HG02852 (cell line): ENCODE data around the gene APLP1.
"Not testable (repeated sequence)": the region's sequence is repeated elsewhere in the genome, so short reads cannot be mapped to it uniquely, and the experiment has no call there.

Source experiments
- ATAC-seq: cut with Tn5 transposase; IDR thresholded peaks from one replicate; pipeline ENCODE4 v1.9.1; 2021; ENCODE audit warnings: mild to moderate bottlenecking, moderate library complexity; ENCODE audit not compliant: unreplicated experiment

Gene APLP1

DNA sequence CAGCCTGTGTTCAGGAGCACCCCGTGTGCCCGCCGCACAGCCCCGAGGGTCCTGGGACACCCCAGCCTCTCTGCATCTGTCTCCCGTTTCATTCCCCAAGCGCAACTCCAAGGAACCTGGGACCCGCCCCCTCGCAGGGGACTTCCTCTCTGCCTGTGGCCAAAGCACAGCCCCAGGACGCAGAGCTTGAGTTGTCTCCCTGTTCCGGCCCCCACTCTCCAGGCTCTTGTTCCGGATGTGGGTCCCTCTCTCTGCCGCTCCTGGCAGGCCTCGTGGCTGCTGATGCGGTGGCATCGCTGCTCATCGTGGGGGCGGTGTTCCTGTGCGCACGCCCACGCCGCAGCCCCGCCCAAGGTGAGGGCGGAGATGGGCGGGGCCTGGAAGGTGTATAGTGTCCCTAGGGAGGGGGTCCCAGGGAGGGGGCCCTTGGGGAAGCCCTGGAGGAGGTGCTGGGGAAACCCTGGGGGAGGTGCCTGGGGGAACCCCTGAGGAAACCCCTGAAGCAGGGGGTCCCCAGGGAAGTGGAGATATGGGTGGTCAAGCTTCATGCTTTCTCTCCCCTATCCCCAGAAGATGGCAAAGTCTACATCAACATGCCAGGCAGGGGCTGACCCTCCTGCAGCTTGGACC is 35.3 kb downstream of the APLP1 start:
- peak; percentile 30 for ATAC-seq

DNA sequence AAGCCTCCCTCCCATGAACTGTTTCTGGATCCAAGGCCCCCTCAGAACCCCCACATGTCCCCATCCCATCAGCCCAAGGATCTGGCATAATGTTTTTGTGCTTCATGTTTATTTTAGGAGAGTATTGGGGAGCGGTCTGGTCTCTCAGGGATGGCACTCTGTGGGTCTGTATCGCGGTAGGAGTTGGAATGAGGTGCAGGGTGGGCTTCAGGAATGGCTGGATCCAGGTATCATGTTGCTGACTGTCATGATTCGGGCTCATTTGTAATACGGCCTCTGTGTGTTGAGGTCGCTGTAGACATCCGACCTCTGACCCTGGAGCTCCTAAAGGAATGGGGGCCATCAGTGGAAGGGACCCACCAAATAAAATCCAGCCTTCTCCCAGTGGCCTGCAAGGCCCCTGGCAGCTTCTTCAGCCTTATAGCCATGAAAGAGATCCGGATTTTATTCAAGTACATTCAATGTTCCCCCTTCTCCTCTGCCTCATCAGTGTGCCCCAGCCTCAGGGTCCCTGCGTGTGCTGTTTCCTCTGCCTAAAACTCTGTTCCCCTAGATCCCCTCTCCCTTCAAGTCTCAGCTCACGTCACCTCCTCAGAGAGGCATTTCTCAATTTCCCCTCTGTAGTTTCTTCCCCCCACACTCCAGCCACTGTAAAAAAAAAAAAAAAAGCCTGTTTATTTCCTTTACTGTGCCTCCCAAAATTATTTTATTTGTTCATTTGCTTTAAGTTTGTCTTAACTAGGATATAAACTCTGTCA is 36.1 kb downstream of the APLP1 start:
- ATAC-seq, result no peak

DNA sequence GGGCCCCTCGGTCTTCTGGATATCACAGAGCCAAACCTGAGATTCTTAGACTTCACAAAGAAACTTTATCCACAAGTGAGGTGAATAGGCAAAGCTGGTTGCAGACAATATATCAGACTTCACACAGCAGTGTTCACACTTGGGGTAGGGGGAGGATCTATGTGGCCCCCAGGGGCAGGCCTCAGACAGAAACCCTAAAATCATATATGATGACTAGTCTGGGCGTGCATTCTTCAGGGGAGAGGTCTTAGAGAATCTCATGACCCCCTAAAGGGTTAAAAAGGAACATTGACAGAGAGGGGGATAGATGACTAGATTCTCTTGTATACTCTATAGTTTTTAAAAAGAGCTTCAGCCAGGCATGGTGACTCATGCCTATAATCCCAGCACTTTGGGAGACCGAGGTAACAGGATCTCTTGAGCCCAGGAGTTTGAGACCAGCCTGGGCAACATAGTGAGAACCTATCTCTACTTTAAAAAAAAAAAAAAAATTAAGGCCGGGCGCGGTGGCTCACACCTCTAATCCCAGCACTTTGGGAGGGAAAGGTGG is 36.9 kb downstream of the APLP1 start:
- ATAC-seq, result no peak

DNA sequence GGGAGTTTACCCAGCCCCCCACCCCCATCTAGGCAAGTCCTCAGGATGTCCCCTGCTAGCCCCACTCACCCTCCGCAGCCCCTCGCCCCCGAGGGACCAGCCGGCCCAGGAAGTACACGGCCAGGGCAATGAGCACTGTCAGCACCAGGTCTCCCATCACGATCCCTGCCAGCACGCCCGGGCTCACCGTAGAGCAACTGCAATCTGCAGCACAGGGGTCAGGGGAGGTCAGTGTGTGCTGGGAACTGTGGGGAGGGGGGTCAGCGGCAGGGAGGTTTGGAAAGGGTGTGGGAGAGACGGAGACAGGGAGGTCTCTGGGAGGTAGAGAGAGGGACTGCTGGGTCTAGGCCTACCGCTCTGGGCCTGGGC is 39.0 kb downstream of the APLP1 start:
- no peak for ATAC-seq

DNA sequence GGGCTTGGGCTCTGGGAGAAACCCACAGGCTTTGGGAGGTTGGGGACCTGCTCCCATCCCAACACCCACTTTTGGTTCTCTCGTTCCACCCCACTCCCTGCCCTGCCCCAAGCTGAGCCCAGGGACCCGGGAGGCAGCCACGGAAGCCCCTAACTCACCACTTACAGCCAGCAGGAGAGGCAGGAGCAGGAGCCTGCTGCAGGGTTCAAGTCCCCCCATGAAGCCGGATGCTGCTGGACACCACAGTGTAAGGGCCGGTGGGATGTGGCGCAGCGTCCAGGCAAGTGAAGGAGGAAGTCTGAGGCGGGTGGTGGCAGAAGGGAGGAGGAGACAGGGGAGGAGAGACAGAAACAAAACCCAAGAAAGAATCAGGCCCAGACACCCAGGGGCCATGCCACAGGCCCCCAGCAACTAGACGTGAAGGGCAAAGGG is 39.7 kb downstream of the APLP1 start, which contains the start of gene TYROBP:
Gene TYROBP (minus strand): TSS at position 286 of the 432 bp plus-strand sequence. CDS start 67 bp downstream, at position 219.
- ATAC-seq, result no peak

DNA sequence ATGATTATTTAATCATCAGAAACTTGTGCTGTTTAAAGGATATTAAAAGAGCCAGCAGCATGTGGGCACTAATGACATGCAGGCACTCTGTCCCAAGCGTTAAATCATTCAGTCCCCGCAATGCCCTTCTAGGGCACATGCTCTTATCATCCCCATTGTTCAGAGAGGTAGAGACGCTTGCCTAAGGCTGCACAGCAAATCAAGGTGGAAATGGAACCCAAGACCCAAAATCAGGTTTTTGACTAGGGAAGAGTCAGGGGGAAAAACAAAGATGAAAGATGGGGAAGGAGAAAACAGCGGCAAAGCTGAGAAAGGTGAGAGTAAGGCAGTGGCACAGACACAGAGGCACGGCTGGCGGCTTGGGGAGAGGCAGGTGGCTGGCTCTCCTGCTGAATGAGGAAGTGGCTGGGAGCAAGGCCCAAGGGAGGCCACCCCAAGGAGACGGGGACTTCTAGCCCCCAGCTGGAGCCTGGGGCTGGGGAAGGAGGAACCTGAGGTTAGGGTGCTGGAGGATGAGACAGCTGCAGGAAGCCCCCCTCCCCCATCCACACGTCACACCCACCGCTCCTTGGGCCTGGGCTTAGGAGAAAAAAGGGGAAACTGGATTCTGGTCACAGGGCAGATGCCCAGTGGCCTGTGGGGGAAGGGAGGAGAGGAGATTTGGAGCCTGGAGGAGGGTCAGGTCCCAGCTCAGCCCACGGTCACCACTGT is 40.8 kb downstream of the APLP1 start:
- no peak for ATAC-seq

DNA sequence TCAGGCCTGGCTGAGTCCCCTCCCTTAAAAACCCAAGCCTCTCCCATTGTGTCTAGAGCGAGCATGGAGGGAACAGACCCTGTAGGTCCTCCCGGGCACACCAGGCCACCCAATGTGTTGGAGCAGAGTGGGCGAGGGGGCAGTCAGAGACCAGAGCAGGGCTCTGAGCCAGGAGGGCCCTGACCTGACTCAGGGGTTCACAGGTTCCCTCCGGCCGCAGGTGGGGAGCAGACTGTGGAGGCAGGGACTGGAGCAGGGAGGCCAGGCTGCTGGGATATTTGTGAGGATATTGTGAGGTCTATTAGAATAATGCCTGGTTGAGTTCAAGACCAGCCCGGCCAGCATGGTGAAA is 41.3 kb downstream of the APLP1 start:
- ATAC-seq, result no peak

DNA sequence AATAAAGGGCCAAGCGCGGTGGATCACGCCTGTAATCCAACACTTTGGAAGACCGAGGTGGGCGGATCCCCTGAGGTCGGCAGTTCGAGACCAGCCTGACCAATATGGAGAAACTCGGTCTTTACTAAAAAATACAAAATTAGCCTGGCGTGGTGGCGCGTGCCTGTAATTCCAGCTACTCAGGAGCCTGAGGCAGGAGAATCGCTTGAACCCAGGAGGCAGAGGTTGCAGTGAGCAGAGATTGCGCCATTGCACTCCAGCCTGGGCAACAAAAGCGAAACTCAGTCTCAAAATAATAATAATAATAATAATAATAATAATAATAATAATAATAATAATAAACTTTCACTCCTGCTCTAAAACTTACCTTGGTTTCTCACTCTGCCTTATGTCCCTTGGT is 42.0 kb downstream of the APLP1 start:
- ATAC-seq, result not testable (repeated sequence)

DNA sequence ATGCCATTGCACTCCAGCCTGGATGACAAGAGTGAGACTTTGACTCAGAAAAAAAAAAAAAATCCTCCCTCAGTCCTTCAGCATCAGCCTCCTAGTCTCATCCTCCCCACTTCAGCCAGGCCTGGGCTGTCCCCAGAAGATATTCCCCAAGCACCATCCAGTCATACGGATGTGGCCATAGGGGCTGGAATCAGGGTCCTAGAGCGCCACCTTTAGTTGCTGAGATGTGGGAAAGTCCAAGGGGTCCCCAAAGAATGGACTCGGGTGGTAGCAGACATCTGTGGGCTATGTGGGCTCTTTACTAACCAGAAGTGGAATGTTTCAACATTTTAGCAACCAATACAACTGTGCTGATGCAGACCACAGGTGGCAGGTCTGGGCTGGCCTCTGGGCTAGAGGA is 42.8 kb downstream of the APLP1 start:
- ATAC-seq, result no peak

DNA sequence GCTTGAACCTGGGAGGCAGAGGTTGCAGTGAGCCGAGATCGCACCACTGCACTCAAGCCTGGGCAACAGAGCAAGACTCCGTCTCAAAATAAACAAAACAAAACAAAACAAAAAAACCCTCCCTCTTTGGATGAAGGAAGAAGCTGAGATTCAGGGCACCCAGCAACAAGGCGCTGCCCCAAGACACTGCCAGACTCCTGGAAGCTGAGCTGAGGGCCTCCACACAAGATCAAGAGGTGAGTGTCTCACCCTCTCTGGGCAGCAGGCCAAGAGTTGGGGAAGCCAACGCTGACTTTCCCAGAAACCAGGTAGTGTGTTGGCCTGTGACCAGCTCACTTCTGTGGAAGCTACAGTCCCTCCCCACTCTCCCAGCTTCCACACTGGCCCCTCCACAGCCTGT is 43.4 kb downstream of the APLP1 start:
- ATAC-seq, result no peak

DNA sequence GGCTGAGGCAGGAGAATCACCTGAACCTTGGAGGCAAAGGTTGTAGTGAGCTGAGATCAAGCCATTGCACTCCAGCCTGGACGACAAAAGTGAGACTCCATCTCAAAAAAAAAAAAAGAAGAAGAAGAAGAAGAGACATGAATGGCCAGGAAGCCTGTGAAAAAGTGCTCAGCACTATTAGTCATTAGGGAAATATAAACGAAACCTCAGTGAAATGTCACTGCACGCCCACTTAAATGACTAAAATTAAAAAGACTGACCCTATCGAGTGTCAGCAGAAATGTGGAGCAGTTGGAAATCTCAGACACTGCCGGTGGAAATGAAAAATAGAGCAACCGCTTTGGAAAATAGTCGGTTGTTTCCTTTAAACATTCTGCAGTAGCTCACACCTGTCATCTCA is 45.2 kb downstream of the APLP1 start:
- ATAC-seq, result no peak

DNA sequence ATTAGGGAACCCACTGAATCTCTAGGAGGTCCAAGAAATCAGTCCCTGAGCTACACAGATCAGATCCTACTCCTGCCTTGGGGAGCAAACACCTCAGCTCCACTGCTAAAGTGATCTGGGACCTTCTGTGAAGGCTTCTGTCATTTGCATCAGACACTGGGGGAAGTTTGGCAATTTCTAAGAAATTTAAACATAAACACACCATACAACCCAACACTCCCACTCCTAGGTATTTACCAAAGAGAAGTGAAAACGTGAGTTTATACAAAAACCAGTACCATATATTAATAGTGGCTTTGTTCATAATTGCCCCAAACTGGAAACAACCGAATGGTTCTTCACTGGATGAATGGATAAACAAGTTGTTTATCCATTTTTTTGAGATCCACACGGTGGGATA is 47.1 kb downstream of the APLP1 start:
- no peak for ATAC-seq

DNA sequence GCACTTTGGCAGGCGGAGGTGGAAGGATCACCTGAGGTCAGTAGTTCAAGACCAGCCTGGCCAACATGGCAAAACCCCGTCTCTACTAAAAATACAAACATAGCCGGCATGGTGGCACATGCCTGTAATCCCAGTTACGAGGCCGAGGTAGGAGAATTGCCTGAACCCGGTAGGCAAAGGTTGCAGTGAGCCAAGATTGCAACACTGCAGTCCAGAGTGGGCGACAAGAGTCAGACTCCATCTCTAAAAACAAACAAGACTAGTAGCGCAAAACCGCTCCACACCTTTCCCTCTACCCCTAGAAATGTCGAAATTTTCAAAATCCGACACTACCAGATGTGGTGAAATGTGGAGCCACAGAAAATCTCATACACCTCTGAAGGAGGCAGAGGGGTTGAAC is 50.9 kb downstream of the APLP1 start:
- ATAC-seq, result no peak

DNA sequence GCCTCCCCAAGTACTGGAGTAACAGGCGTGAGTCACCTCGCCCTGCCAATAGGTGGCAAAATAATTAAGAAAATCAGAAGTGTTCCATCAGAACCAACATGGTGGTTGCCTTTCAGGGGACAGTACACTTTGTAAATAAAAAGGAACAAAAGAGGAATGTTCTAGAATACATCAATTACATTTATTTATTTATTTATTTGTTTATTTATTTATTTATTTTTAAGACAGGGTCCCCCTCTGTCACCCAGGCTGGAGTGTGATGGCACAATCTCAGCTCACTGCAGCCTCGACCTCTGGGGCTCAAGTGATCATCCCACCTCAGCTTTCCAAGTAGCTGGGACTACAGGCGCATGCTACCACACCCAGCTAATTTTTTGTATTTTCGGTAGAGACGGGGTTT is 52.6 kb downstream of the APLP1 start:
- ATAC-seq, result no peak

DNA sequence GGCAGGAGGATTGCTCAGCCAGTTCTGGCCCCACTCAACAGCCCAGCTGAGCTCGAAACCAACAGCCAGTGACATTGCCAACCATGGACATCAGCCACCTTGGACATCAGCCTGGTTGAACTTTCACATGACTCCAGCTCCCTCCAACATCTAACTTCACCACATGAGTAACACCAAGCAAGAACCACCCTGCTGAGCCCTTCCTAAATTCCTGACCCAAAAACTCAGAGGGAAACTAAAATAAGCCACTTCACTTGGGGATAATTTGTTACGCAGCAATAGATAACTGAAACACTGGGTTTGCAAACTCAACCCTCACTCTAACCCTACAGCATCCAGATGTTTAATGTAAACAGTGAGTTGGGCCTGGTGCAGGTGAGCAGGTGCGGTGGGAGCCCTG is 57.1 kb downstream of the APLP1 start:
- no peak for ATAC-seq

DNA sequence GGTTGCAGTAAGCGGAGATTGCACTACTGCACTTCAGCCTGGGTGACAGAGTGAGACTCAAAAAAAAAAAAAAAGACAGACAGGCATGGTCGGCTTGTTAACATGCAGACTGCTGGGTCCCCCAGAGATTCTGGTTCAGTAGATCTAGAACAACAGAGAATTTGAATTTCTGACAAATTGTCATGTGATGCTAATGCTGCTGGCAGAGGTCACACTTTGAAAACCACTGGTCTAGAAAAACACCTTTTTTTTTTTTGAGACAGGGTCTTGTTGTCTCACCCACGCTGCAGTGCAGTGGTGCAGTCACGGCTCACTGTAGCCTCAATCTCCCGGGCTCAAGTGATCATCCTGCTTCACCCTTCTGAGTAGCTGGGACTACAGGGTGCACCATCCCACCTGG is 60.1 kb downstream of the APLP1 start:
- no peak for ATAC-seq
